Sigmoid colon (tissue), 4 donors: ENCODE results near the gene ATXN7.

Experiments used
- CTCF ChIP-seq, 4 experiments: fragments of 450-650 bp in 3 of 4; fragments of 200-600 bp in 1 of 4; IDR thresholded peaks; one replicate each; pipeline ENCODE4 v1.5.1; 2016 to 2019; ENCODE audit warnings: antibody characterized with exemption in 4 of 4, mild to moderate bottlenecking in 3 of 4, moderate library complexity in 2 of 4
- POLR2A ChIP-seq, 2 donors: fragments of 450-650 bp; IDR thresholded peaks; one replicate each; pipeline ENCODE4 v1.6.1; 2016; ENCODE audit warnings: antibody characterized with exemption in 2 of 2, mild to moderate bottlenecking in 2 of 2, moderate library complexity in 2 of 2
- POLR2AphosphoS5 ChIP-seq, 4 donors: sonication (generic); formaldehyde crosslinking; IDR thresholded peaks; one replicate each; pipeline ENCODE4 v1.6.1; 2017; ENCODE audit warnings: antibody characterized with exemption in 4 of 4

DNA sequence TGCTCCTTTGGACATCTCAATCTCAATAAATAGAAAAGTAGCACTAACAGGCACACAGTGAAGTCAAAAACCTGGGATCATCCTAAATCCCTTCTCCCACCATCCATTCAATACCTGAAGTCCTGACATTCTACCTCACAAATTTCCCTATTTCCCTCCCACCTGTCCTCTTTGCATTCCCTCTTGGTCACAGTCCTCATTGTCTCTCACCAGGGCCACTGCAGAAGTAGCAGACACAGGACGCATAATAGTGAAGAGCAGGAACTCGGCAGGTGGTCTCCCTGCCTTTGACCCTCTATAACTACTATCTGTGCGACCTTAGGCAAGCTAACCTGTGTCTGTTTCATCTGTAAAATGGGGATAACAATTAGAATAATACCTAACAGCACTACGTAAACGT lies 2.4 kb upstream of the ATXN7 start:
- TF ChIP-seq CTCF (IDR thresholded peaks at IDR 0.05) (no peak), POLR2AphosphoS5 (IDR thresholded peaks at IDR 0.05) (no peak), POLR2A (IDR thresholded peaks at IDR 0.05) (no peak)
